Urinary bladder (tissue), 4 donors: ENCODE measurements around the gene WIPF1. TPM values are rescaled to one million over a fixed set of nuclear protein-coding genes. Genes with fewer than 3 reads are reported as not detected.
A peak's percentile ranks its signal among the peaks of the same experiment; 100 is the strongest.

Experiments used
- DNase-seq: peaks from one replicate; pipeline ENCODE4 v3.0.0-alpha.2; 2015; ENCODE audit errors: extremely low spot score
- H3K27ac ChIP-seq: one replicate; pipeline ENCODE4 v1.5.1; 2013; ENCODE audit warnings: low read depth, mild to moderate bottlenecking, moderate library complexity
- H3K36me3 ChIP-seq: one replicate; pipeline ENCODE4 v1.6.1; 2013; ENCODE audit warnings: mild to moderate bottlenecking, moderate library complexity; ENCODE audit not compliant: insufficient read depth
- H3K4me1 ChIP-seq: one replicate; pipeline ENCODE4 v1.6.1; 2013; ENCODE audit warnings: mild to moderate bottlenecking, moderate library complexity; ENCODE audit not compliant: insufficient read depth
- H3K4me3 ChIP-seq: one replicate; pipeline ENCODE4 v1.5.1; 2013; ENCODE audit warnings: low read depth, low read length
- WGBS: extraction: QIAGEN DNeasy Blood & Tissue Kit; methylation state at CpG from one replicate; pipeline ENCODE4 v1.1.7; 2013; 5-methylcytosine and 5-hydroxymethylcytosine counted together
- polyA plus RNA-seq: library from polyadenylated mRNA; stranded (reverse); fragments of 200-250 nt; gene quantifications from one replicate; pipeline ENCODE4 v1.2.3, GENCODE V29; 2013
- total RNA-seq: library from RNA; depleted of rRNA; stranded (reverse); fragments of >200 nt; gene quantifications from one replicate; pipeline ENCODE4 v1.2.3, GENCODE V29; 2014
- donor health status: healthy with polysubstance abuse.
- donor health status: healthy.

WIPF1 gene
- total and polyA plus RNA-seq, 2 donors: 43.1 to 45.0 TPM

DNA sequence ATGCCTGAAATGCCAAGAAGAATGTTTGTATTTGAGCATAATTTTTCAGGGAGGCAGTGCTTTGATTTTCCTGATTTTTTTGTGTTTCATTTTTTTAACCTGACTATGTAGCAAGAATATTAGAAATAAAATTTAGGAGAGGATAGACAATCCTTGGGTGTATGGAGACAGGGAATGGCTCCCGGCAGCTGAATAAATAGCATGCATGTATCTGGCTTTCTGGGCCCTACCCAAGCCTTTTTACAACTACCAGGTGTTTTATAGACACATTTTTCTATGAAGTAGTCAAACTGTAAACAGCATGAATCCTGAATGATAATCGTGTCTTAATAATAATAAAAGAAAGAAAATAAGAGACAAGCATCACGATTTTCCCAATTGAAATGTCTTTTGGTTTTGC, 52.4 kb downstream of the WIPF1 start:
- Histone ChIP-seq H3K4me1 (no peaks in the 10 kb centered on the region), H3K27ac (no peak overlapping the region), H3K36me3 (no peaks in the 10 kb centered on the region), H3K4me3 (no peak overlapping the region)
- no peak for DNase-seq
- 75% methylated on average over 3 of the region's 3 CpGs for WGBS

DNA sequence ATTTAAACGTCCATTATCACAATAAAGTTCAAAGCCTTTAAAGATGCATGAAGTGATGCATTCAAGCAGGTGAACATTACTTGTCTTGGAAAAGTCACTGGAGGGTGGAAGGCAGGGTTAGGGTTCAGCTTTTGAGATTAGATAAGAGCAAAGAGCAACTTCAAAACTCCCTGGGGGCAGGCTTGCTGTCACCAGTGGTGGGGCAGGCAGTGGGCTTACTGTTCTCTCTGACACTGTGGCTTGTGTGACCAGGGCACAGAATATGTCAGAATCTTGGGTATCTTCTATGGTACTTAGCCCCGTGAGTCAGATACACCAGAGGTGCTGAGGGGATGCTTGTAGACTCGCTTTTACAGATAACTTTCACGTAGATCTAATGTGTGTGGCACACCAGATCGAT, 52.8 kb downstream of the WIPF1 start:
- Histone ChIP-seq H3K36me3 (no peaks in the 10 kb centered on the region), H3K27ac (no peak overlapping the region), H3K4me3 (no peak overlapping the region), H3K4me1 (no peaks in the 10 kb centered on the region)
- 76% methylated on average over 5 of the region's 5 CpGs for WGBS
- DNase-seq: no peak

DNA sequence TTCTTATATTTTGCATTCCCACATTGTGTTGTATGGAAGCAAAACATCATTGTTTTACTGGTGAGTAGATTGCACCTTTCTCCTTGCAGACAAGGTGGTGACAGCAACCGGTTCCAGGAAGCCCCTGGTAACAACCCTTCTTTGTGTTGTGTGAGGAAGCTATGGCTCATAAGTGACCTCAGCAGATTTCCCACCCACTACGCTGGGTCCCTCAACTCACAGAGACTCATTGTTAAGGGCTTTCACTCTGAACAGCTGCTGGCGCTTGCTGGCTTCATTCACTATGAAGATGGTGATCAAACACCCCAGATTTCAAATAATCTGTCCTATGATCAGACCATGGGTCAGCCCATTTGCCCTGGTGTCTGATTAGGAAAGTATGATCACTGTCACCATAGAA, 53.4 kb downstream of the WIPF1 start:
- Histone ChIP-seq H3K4me3 (no peak overlapping the region), H3K36me3 (no peaks in the 10 kb centered on the region), H3K4me1 (no peaks in the 10 kb centered on the region), H3K27ac (no peak overlapping the region)
- 77% methylated on average over 3 of the region's 3 CpGs for WGBS
- DNase-seq: no peak

DNA sequence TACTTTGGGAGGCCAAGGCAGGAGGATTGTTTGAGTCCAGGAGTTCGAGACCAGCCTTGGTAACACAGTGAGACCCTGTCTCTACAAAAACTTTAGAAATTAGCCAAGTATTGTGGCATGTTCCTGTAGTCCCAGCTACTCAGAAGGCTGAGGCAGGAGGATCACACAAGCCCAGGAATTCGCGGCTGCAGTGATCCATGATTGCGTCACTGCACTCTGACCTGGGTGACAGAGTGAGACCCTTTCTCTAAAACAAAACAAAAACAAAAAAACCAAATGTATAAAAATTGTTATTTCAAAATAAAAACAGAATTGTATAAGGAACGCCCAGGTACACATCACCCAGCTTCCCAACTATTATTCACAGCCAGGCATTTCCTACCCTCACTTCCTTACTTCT, 56.7 kb downstream of the WIPF1 start:
- Histone ChIP-seq H3K4me1 (no peaks in the 10 kb centered on the region), H3K27ac (no peak overlapping the region), H3K4me3 (no peak overlapping the region), H3K36me3 (no peaks in the 10 kb centered on the region)
- DNase-seq: no peak
- 91% methylated on average over 5 of the region's 5 CpGs for WGBS

DNA sequence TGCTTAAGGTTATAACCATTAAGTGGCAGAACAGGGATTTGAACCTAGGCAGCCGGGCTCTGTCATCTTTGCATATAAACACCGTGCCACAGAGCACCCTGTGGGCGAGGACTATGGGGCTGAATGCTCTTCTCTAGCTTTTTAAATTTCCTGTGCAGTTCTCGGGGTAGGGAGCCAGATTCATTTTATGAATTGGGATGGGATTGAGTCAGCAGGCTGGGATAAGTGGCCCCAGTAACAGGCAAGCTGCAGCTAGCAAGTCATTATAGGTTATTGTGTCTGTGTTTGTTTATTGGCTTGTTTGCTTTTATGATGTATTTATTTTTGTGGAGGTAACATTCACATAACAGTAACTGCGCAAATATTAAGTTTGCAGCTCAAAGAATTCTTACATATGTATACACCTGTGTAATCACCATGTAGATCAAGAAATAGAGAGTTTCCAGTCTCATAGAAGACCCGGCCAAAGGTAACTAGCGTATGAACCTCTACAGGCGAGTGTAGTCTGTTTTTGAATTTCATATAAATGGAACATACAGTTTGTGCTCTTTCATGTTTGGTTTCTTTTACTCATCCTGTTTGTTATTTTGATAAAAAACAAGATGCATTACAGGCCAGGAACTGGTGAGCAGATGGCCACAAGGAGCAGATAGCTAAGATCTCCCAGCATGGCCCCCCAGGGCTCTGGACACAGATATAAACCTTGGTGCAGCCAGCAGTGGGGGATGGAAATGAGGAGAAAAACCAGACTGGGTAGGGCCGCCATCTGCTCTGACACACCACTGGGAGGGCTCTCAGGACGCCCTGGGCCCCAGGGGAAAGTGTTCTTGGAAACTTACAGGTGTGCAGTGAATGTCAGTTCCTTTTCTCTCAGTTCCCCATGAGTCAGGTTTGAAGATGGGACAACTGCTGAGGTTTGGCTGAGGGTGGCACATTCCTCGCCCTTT, 61.6 kb downstream of the WIPF1 start:
- 83% methylated on average over 11 of the region's 11 CpGs for WGBS
- Histone ChIP-seq H3K4me3 (no peak overlapping the region), H3K4me1 (no peaks in the 10 kb centered on the region), H3K36me3 (no peaks in the 10 kb centered on the region), H3K27ac (no peak overlapping the region)
- DNase-seq: peak; percentile 18

DNA sequence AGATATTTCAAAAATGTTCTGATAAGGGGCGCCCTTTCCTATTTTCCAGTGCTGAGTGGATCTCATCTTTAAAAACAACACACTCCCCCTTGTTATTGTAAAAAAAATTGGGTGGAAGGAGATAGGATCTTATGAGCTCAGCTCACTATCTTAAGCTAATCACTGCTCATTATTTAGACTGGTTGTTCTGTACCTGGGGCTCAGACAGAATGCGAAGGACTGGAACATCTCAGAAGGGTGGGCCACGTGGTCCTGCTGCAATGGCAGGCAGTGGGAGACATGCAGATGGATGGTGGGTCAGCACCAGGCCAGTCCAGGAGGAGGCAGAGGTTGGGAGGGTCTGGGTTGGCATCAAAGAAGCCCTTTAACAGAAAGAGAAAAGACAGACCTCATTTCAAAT, 62.5 kb downstream of the WIPF1 start:
- Histone ChIP-seq H3K36me3 (no peaks in the 10 kb centered on the region), H3K27ac (no peak overlapping the region), H3K4me3 (no peak overlapping the region), H3K4me1 (no peaks in the 10 kb centered on the region)
- DNase-seq: no peak
- WGBS: 70% methylated on average over 3 of the region's 3 CpGs

DNA sequence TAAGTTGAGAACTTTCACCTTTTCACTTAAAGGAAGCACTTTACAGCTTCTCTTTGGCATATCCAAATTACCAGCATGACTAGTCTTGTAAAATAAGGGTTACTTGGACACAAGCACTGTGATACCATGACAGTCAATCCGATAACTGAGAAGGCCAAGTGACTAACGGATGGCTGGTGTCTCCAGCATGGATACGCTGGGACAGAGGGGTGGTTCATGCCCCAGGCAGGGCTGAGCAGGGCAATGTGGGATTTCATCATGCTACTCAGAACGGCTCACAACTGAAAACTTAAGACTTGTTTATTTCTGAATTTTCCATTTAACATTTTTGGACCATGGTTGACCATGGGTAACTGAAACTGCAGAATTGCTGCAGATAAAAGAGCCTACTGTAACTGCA, 67.7 kb downstream of the WIPF1 start:
- WGBS: 71% methylated on average over 4 of the region's 4 CpGs
- Histone ChIP-seq H3K4me3 (no peak overlapping the region), H3K4me1 (no peaks in the 10 kb centered on the region), H3K27ac (no peak overlapping the region), H3K36me3 (no peaks in the 10 kb centered on the region)
- no peak for DNase-seq

DNA sequence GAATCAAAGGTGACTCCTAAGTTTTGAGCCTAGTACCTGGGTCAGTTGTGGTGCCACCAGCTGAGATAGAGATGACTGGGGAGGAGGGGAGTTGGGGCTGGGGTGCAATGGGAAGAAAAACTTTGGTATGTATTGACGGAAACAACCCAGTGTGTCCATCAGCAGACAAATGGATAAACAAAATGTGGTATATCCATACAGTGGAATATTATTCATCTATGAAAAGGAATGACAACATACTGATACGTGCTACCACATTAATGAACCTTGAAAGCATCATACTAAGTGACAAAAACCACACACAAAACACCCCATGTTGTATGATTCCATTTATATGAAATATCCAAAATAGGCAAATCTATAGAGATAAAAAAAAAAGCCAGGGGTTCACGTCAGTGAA, 69.6 kb downstream of the WIPF1 start:
- H3K27ac ChIP-seq: no peak overlapping the region
- H3K4me1 ChIP-seq: no peaks in the 10 kb centered on the region
- WGBS: 97% methylated on average over 3 of the region's 3 CpGs
- no peak for DNase-seq
- H3K4me3 ChIP-seq: no peak overlapping the region
- no peaks in the 10 kb centered on the region for H3K36me3 ChIP-seq

DNA sequence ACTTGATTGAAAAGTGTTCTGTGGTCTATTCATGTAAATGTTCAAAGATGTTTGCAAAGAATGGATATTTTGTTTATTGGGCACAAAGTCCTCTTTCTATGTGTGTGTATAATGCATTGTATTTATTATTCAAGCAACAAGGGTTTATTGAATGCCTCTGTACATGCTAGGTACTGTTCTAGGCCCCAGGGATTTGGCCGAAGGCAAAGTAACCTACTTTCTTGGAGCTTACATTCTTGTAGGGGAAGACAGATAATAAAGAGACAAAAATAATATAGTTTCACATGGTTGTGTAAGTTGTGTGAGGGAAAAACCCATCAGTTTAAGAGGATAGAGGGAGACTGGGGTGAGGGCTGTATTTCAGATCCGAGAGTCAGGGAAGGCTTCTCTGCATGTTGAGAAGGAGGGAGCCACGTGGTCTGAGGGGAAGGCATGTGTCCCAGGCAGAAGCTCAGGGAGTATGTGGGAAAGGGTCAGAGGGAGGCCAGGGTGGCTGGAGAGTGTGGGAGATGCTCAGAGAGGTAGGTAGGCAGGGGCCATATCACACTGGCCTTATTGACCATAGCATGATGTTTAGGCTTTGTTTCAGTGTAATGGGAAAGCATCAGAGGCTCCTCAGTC, 70.4 kb downstream of the WIPF1 start:
- DNase-seq: no peak
- H3K27ac ChIP-seq: no peak overlapping the region
- no peaks in the 10 kb centered on the region for H3K4me1 ChIP-seq
- 87% methylated on average over 3 of the region's 3 CpGs for WGBS
- no peak overlapping the region for H3K4me3 ChIP-seq
- no peaks in the 10 kb centered on the region for H3K36me3 ChIP-seq

DNA sequence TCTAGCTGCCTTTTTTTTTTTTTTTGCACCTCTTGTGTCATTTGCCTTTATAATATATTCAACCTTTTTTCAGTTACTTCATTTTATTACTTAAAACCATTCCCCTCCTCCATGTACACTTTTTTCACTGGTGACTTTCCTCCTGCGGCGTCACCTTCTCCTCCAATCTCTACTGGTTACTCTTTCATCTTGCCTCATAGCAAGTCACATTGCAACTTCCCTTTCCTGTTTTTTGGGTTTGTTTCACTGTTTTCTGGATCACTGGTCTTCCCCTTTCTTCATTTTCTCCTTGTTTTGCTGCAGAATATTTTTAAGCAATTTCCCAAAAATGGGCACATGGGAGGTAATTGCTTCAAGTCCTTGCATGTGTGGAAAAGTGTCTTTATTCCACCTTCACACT, 73.1 kb downstream of the WIPF1 start:
- H3K4me3 ChIP-seq: no peak overlapping the region
- 87% methylated on average over 2 of the region's 2 CpGs for WGBS
- no peaks in the 10 kb centered on the region for H3K36me3 ChIP-seq
- no peak for DNase-seq
- no peak overlapping the region for H3K27ac ChIP-seq
- peaks cover 1% of the 10 kb centered on the region for H3K4me1 ChIP-seq

DNA sequence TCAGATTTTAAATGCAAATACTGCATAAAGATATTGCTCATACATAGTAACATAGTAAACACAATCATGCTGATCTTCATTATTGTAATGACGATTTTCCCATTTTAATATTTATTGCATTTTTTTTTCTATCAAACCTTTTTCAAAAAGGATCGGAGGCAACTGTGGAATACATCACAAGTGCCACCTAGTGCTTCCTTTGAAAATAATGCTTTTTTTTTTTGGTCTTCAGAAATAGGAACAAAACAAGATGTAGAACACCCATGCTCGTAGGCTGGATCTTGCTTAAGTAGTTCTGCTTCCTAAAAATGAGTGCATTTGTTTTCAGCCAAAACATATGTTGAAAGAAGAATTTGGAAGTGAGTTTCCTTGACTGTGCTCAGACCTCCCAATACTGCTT, 75.1 kb downstream of the WIPF1 start:
- H3K4me1 ChIP-seq: peaks cover 1% of the 10 kb centered on the region
- H3K36me3 ChIP-seq: no peaks in the 10 kb centered on the region
- no peak for DNase-seq
- no peak overlapping the region for H3K27ac ChIP-seq
- WGBS: 21% methylated on average over 3 of the region's 3 CpGs
- no peak overlapping the region for H3K4me3 ChIP-seq

DNA sequence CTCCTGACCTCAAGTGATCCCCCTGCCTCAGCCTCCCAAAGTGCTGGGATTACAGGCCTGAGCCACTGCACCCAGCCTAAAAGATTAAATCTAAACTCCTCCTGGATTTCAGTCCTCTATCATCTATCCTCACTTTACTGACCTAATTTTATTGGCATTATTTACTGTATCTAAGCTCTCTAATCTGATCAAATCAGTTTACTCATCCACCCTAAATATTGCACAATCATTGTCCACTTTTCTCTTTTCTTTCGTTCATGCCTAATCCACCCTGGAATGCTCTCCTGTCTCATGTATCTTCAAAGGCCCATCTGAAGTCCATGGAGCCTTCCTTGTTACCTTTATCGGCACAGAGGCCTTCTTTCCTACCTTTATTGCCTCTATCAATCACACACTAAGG, 79.2 kb downstream of the WIPF1 start:
- 61% methylated on average over 2 of the region's 2 CpGs for WGBS

DNA sequence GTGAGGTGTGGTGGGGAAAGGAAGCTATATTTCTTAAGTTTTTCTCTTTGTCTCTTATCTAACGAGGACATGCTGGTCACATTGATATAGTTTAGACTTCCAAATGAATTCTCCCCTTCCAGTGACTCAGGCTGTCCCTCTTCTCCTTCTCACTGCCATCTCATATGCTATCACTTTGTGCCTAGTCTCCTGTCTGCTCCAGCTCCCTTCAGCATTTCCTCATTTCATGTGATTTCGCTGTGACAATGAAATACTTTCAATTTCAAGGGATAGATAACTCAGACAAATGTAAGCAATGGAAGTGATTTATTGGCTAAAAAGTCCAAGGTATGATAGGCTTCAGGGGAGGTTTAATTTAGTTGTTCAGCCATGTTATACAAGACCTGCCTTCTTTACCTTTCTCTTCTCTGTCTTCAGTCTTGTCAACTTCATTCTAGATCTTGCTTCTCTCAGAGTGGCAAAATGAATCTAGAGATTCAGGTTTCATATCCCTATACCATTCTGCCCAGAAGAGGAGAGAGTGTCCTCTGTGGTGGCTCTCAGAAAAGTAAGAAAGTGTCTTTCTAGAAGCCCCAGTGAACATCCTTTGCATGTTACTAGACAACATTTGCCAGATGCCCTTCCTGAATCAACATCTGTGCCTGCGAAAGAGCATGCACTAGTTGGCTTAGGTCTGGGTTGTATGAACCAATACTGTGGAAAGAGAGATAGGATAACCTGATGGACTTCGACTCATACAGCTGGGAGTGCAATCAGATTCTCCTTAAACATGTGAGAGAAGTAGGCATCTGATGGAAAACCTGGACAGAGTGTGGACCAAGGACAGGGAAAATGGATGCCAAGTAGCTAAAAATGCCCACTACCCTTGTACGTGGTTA, 80.9 kb downstream of the WIPF1 start:
- Histone ChIP-seq H3K36me3 (no peaks in the 10 kb centered on the region), H3K4me3 (no peak overlapping the region), H3K4me1 (peaks cover 1% of the 10 kb centered on the region), H3K27ac (no peak overlapping the region)
- DNase-seq: no peak
- 83% methylated on average over 5 of the region's 5 CpGs for WGBS

More for the DNA sequence above, 79.2 kb downstream of the WIPF1 start:
- H3K36me3 ChIP-seq: no peaks in the 10 kb centered on the region
- no peak overlapping the region for H3K27ac ChIP-seq
- DNase-seq: no peak
- H3K4me1 ChIP-seq: peaks cover 1% of the 10 kb centered on the region
- no peak overlapping the region for H3K4me3 ChIP-seq
